Measurements from ENCODE around the gene ISG20L2. TPM values are rescaled to one million over a fixed set of nuclear protein-coding genes. Genes with fewer than 3 reads are reported as not detected.

ISG20L2 gene
- polyA plus RNA-seq, 2 of the 4 experiments (the other 2 are of a cell fraction) = 29.6 to 42.5 TPM

DNA sequence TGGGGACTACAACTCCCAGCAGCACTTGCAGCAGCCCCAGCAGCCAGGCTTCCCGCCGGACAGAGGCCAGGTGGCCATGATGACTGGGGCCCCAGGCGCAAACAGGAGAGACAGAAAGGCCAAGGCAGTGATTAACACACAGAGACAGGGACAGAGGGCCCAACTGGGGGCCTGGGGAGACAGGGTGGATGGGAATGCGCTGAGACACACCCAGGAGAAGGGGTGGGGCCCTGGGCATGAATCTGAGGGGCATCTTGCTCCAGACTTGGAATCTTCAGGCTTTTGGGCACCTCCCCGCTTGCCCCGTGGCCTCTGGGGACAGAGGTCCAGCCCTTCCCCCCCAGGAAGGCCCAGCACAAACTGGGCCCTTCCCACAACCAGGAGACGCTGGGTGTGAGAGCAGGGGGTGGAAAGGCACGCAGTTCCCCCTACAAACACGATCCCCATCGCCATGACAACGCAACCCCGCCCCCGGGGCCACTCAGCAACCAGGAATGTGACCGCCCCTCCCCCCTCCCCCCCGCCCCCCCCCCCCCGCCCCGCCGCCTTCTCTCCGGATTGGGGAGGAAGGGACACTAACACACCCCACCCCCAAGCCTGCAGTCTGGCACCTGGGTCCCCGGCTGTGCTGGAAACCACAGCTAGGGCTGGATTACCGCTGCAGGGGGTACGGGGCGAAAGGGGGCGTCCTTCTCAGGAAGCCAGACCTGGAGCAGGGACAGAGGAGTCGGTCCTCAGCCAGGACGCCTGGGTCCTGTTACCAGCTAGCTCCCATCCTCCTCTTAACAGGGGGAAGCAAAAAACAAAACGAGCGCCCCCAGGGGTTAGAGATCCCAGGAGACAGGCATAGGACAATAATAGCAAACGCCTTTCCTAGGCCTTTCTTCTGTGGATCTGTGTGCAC lies 18.4 kb upstream of the ISG20L2 start:
- CTCF ChIA-PET = interaction anchor here (0.5 to 10.5 kb wide), 12 partner anchors 8 to 113 kb away, joined by 3 to 130 read pairs (median 4); partner anchors contain the start of genes ISG20L2 and METTL25B
- ATAC-seq (peak; percentile 63 to 70), FAIRE-seq (no peak), DNase-seq (ENCODE audit: low read depth in 1 of 2, low spot score in 1 of 2) (peak; percentile 90 to 95)
- H3K27ac ChIP-seq = peak overlapping the region; percentile 99 to 100
- peak overlapping the region; percentile 92 for H3K4me2 ChIP-seq
- H3K4me3 ChIP-seq = peak overlapping the region; percentile 92
- 3% methylated on average over 10 of the region's 29 CpGs for WGBS (ENCODE audit: missing lambda C conversion rate)
- peaks cover 45% of the 10 kb centered on the region for H3K4me1 ChIP-seq
- H3K9me3 ChIP-seq = no peaks in the 10 kb centered on the region
- POLR2A ChIA-PET = interaction anchor here (0.8 to 3.1 kb wide), 5 partner anchors 14 to 86 kb away, joined by 3 to 21 read pairs (median 7); partner anchors contain the start of genes ISG20L2, METTL25B and PRCC
- TF ChIP-seq CEBPB (IDR thresholded peaks at IDR 0.05) = no peak
- TF ChIP-seq ZSCAN20 (CRISPR knock-in tag; IDR thresholded peaks at IDR 0.05) = no peak
- peak in 1 of 2 experiments; percentile 3; a peak in 1 of 5 replicates for TF ChIP-seq RAD21 (conservative IDR thresholded peaks at IDR 0.05 in 1 of 2, IDR thresholded peaks at IDR 0.05 in 1 of 2)
- 0 out of 2 replicates have a peak, but pooled peaks have one; percentile 22 for TF ChIP-seq MAZ (IDR thresholded peaks at IDR 0.05; ENCODE audit: borderline replicate concordance, low read depth, low read length)
- TF ChIP-seq, protein P1, sequence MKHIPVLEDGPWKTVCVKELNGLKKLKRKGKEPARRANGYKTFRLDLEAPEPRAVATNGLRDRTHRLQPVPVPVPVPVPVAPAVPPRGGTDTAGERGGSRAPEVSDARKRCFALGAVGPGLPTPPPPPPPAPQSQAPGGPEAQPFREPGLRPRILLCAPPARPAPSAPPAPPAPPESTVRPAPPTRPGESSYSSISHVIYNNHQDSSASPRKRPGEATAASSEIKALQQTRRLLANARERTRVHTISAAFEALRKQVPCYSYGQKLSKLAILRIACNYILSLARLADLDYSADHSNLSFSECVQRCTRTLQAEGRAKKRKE (CRISPR knock-in tag; IDR thresholded peaks at IDR 0.05; ENCODE audit: low read depth) = 0 out of 2 replicates have a peak, but pooled peaks have one; percentile 56
- no peak for TF ChIP-seq HEYL (CRISPR knock-in tag; IDR thresholded peaks at IDR 0.05)
- TF ChIP-seq FOSB (CRISPR knock-in tag; IDR thresholded peaks at IDR 0.05) = 0 out of 2 replicates have a peak, but pooled peaks have one; percentile 66
- TF ChIP-seq PBX3 (IDR thresholded peaks at IDR 0.05) = no peak; the same call in 1 of the 2 replicates
- peak; percentile 63 for TF ChIP-seq MAX (IDR thresholded peaks at IDR 0.05)
- no peak for TF ChIP-seq USF2 (IDR thresholded peaks at IDR 0.05)
- TF ChIP-seq, protein P2, sequence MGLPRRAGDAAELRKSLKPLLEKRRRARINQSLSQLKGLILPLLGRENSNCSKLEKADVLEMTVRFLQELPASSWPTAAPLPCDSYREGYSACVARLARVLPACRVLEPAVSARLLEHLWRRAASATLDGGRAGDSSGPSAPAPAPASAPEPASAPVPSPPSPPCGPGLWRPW (IDR thresholded peaks at IDR 0.05) = no peak
- TF ChIP-seq FOXS1 (CRISPR knock-in tag; IDR thresholded peaks at IDR 0.05) = no peak
- TF ChIP-seq RCOR1 (IDR thresholded peaks at IDR 0.05; ENCODE audit: low read depth, low read length) = no peak
- no peak for TF ChIP-seq RARB (CRISPR knock-in tag; IDR thresholded peaks at IDR 0.05)
- TF ChIP-seq, protein P3, sequence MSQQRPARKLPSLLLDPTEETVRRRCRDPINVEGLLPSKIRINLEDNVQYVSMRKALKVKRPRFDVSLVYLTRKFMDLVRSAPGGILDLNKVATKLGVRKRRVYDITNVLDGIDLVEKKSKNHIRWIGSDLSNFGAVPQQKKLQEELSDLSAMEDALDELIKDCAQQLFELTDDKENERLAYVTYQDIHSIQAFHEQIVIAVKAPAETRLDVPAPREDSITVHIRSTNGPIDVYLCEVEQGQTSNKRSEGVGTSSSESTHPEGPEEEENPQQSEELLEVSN (IDR thresholded peaks at IDR 0.05; ENCODE audit: borderline replicate concordance, low read depth) = peak; percentile 58; the same call in 1 of the 2 replicates
- no peak for TF ChIP-seq EHF (CRISPR knock-in tag; IDR thresholded peaks at IDR 0.05)
- no peak for TF ChIP-seq KDM1A (IDR thresholded peaks at IDR 0.05; ENCODE audit: low read depth)
- peak; percentile 30; the same call in 1 of the 2 replicates for TF ChIP-seq RFX5 (IDR thresholded peaks at IDR 0.05)
- no peak for TF ChIP-seq HMGXB4 (CRISPR knock-in tag; IDR thresholded peaks at IDR 0.05; ENCODE audit: borderline replicate concordance)
- no peak; the same call in 1 of the 2 replicates for TF ChIP-seq JUNB (IDR thresholded peaks at IDR 0.05)
- peak; percentile 46 to 93; a peak in 4 of 5 replicates for TF ChIP-seq JUN (IDR thresholded peaks at IDR 0.05)
- no peak for TF ChIP-seq CHD4 (IDR thresholded peaks at IDR 0.05; ENCODE audit: borderline replicate concordance)
- no peak for TF ChIP-seq ZNF302 (CRISPR knock-in tag; IDR thresholded peaks at IDR 0.05)
- TF ChIP-seq EP300 (IDR thresholded peaks at IDR 0.05) = peak in 1 of 2 experiments; percentile 64; a peak in 1 of 5 replicates
- no peak for TF ChIP-seq HOXB13 (CRISPR knock-in tag; IDR thresholded peaks at IDR 0.05; ENCODE audit: low read depth)
- TF ChIP-seq KDM5A (IDR thresholded peaks at IDR 0.05) = no peak
- TF ChIP-seq FOSL2 (IDR thresholded peaks at IDR 0.05) = peak; percentile 55; the same call in 1 of the 2 replicates
- TF ChIP-seq FOSL2 (CRISPR knock-in tag; IDR thresholded peaks at IDR 0.05) = peak; percentile 73
- peak; percentile 15; the same call in 1 of the 2 replicates for TF ChIP-seq POLR2A (IDR thresholded peaks at IDR 0.05; ENCODE audit: low read length)
- no peak for TF ChIP-seq CBX2 (IDR thresholded peaks at IDR 0.05; ENCODE audit: borderline replicate concordance, low read depth)
- TF ChIP-seq NFE2L2 (conservative IDR thresholded peaks at IDR 0.05; ENCODE audit: low read length) = no peak
- TF ChIP-seq MAFK (IDR thresholded peaks at IDR 0.05; ENCODE audit: partially characterized antibody) = no peak
- peak; percentile 40; the same call in 1 of the 3 replicates for TF ChIP-seq BCL3 (IDR thresholded peaks at IDR 0.05)

Measured in A549 (cell line).